GM18868 (cell line): Measurements from ENCODE around the gene DAB2.

Experiments used
- ATAC-seq: cut with Tn5 transposase; IDR thresholded peaks from one replicate; pipeline ENCODE4 v1.9.1; 2021; ENCODE audit warnings: mild to moderate bottlenecking, moderate library complexity; ENCODE audit not compliant: unreplicated experiment

DAB2 gene

DNA sequence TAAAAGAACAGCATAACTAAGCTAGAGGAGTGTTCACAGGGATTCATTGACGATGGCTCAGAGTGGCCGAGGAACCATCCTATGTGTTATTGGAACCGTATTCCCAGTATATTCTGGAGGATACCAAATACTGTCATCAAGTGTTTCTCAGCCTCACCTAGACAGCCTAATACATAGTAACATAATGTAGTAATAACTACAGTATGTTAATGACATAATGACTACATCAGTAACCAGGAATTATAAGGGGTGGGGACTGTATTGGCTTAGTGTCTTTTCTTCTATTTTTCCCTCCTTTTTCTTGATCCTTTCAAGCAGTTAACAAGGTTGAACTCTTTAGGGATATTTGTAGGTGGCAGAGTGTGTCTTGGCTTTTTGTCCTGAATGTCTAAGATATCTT, 33.8 kb downstream of the DAB2 start:
- no peak for ATAC-seq

DNA sequence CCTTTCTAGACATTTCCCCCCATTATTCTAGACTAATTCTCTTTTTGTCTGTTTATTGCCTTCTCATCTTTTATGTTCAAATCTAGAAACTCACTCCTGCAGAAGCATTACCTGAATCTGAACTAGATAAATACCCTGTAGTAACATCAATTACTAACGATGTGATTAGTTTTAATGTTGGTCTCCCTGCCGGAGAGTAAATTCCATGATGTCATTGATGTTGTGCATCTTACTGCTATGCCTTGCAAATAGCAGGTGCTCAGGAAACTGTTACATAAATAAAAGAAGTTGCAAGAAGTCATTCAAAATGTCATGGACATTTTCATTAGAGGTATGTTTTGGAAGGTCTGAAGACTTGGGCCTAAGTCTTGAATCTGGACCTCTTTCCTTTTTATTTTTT, 37.5 kb downstream of the DAB2 start:
- no peak for ATAC-seq

GRCh38 chr5:39384271-39384670, 40.5 kb downstream of the DAB2 start:
- no peak for ATAC-seq

DNA sequence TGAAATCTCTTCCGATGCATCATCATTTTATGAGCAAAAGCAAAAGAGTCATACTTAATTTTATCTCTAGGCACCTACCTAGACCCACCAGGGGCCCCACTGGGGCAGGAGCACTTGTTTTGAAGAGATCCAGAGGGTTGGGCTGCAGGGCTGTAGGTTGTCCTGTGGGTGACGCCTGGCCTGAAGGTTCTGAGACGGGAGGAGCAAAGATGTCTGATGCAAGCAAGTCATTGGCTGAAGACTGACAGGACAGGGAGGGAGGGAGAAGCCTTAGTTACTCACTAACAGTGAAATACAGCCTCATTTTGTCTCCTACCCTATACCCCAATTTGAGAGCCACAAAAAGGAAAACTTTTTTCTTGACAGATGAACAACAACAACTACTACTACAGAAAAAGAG, 43.4 kb downstream of the DAB2 start:
- ATAC-seq = no peak

DNA sequence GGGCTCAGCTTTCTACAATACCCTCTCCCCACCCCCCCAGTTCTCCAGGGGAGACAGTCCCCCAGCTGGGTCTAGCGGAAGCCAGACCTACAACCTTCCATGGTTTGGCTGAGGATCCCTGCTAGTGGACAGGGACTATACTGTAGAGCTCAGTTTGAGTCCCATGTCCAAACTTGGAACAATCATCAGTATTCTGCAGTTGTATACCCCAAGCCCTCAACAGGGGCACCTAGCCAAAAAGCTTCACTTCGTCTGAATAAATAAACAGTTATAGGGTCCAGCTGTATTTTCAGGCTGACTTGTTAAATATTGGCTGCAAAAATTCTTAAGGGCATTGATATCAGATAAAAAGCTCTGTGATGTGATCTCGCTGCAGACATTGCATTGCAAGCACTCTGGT, 45.1 kb downstream of the DAB2 start:
- ATAC-seq = no peak

GRCh38 chr5:39377613-39378012, 47.2 kb downstream of the DAB2 start:
- no peak for ATAC-seq

- ATAC-seq = peak; percentile 83
Observed at GRCh38 chr5:39376293-39376714, 48.5 kb downstream of the DAB2 start.

- ATAC-seq = no peak
Observed at GRCh38 chr5:39373791-39374190, 51.0 kb downstream of the DAB2 start.

GRCh38 chr5:39371367-39371635, 53.5 kb downstream of the DAB2 start:
- no peak for ATAC-seq

DNA sequence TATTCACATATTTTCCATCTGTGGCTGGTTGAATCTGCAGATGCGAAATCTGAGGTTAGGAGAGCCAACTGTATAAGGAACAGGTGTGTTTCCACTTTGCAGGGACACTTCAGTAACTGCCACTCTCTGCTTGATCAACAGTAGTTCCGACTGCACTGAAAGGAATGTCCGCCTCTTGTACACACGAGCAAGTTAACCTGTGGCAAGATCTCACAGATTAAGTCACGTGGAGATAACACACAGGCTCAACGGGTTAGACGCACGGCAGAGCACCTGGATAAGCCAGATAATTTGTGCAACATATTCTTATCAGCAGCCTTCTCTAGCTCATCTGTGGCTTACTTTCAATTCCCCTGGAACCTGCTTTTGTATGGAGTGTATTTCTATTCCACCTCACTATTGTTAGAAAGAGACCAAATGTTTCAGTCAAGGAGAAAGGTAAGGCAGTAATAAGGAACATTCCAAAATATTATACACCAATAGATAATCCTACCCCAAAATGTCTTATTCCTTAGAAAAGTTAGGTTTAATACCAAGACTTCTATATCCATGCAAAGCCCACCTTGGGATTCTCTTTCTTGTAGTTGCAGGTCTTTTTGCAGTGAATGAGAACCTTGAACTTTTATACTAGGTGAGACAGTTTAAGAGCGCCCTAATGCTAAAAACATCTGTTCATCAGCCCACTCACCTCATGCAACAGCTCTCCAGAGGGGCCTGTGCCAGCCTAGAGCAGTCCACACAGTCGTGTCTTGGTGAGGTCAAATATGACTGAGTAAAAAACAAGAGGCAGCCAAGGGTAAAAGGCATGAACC, 54.0 kb downstream of the DAB2 start:
- no peak for ATAC-seq

GRCh38 chr5:39369123-39369815, 55.5 kb downstream of the DAB2 start:
- ATAC-seq = no peak

GRCh38 chr5:39368116-39368515, 56.7 kb downstream of the DAB2 start:
- no peak for ATAC-seq

DNA sequence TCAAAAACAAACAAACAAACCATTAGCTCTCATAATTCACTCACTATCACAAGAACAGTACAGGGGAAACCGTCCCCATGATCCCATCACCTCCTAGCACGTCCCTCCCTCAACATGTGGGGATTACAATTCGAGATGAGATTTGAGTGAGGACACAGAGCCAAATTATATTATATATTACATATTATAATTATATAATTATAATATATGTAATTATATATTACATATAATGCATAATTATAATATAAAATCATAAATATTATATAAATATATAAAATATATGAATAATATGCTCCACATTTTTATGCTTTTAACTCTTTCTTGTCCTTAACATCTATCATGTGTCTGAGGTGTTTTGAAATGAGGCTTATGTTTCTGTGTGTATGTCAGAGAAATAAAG, 57.1 kb downstream of the DAB2 start:
- no peak for ATAC-seq

DNA sequence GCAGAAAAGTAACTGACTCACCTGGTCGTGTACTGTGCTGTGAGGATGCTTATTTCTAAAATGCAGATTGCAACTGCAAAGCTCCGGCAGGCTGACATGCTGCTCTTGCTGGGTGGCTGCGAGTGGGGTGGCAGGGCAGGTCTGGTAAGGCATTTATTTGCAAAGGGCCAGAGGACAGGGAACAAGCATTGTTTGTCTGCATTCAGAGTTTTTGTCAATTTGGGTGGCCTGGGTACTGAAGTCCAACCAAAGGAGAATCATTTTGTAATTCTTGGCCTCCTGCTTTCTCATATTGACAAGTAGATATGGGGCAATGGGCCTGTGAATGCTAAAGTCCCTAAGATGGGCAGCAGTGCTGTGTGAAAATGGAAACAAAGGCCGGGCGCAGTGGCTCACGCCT, 60.4 kb downstream of the DAB2 start, which contains the start of gene C9:
TSS of gene C9 (minus strand) at position 129 of the 400 bp plus-strand sequence. CDS start at position 98, 31 bp downstream.
- ATAC-seq = no peak

DNA sequence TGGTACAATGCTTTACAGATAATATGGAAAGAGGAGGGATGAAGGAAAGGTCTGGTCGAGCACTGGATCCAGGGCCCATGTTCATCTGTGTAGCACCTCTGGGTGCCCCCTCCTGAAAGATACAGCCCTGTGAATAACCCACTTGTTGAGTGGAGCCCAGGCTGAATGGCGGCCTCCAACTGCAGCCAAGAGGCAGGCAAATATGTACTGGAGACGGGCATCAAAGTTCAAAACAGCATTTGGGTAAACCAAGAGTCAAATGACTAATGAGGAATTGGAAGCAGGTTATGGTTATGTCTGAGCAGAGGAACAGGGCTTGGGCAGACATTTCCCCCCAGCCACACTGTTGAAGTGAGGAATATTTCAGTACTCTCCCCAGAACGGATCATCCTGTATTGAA, 61.6 kb downstream of the DAB2 start:
- no peak for ATAC-seq

DNA sequence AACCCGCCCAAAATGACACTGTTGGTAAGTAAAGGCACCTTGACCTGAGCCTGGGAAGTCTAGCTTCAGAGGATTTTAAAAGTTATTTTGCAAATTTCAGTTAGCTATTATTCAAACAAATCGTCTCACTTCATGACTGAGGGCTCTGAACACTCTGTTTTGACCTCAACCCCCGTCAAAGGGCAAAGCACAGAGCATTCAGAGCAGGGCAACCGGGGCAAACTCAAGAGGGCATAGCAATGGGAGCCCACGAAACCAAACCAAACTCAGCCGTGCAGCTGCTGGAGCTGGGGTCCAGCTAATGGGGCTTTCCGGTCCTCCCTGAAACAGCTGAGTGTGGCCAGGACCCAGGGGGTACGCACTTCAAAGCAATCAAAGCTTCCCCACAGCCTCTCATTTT, 62.1 kb downstream of the DAB2 start:
- ATAC-seq = no peak

DNA sequence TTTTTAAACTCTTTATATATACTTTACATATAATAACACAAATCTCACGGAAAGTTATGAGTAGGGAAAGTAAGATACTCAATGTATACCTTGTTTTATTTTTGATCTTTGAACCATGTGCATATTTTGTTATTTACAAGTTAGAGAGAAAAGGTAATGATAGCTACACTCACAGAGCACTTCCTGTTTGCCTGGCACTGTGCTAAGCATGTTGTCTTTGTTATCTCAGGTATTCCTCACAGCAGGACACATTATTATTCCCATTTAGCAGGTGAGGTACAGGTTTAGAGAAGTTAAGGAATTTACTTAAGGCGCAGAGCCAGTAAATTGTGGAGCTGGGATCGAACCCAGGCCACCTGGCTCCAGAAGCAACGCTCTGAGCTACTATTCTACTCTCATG, 63.5 kb downstream of the DAB2 start:
- no peak for ATAC-seq

- ATAC-seq = peak; percentile 45
Observed at GRCh38 chr5:39360471-39361111, 64.2 kb downstream of the DAB2 start.

DNA sequence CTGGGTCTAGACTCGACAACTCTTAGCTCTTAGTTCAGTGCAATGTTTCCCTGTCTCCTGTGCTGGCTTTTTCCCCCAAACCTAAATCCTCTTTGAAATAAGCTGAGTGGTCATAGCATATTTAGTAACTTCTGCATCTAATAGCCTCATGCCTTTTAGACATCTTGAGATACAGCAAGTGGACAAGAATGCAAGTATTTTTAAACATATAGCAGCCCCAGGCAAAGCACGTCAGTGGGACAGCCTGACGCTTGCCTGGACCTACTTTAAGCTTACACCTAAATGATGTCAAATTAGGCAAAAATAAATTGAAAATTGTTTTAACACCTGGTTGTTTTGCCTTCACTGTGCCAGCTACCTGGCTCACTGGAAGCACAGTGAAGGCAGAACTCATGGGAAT, 68.5 kb downstream of the DAB2 start:
- no peak for ATAC-seq

GRCh38 chr5:39355324-39355723, 69.5 kb downstream of the DAB2 start:
- ATAC-seq = no peak

DNA sequence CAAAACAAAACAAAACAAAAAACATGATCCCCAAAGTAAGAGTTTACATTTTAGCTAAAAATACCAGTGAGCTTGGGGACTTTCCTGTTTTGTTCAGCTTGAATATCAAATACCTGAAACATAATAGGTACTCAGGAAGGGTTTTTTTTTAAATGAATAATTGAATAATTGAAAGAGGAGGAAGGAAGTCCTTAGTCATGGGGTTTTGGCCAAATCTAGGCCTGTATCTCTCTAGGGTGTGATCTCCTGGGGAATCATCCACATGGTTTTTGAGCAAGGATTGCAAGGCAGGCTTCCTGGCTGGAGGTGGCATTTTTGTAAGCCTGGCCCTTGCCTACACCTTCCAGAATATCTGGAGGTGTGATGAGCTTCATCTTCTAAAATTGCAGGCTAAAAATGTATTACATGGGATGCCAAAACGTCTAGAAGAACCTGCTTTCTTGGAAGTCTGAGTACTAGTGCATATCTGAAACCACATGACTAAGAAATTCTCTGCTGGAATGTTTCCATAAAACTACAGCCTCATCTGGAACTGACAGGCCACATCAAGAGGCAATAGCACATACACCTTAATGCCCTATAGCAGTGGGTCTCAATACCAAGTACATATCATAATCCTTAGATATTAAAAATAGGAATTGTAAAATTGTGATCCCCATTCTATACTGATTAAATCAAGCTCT, 70.9 kb downstream of the DAB2 start:
- ATAC-seq = no peak

- ATAC-seq = no peak
Observed at GRCh38 chr5:39352951-39353350, 71.8 kb downstream of the DAB2 start.
